ENCODE data around the gene RPL7A.
"Not testable (repeated sequence)": the region's sequence is repeated elsewhere in the genome, so short reads cannot be mapped to it uniquely, and the experiment has no call there.

The RPL7A gene

DNA sequence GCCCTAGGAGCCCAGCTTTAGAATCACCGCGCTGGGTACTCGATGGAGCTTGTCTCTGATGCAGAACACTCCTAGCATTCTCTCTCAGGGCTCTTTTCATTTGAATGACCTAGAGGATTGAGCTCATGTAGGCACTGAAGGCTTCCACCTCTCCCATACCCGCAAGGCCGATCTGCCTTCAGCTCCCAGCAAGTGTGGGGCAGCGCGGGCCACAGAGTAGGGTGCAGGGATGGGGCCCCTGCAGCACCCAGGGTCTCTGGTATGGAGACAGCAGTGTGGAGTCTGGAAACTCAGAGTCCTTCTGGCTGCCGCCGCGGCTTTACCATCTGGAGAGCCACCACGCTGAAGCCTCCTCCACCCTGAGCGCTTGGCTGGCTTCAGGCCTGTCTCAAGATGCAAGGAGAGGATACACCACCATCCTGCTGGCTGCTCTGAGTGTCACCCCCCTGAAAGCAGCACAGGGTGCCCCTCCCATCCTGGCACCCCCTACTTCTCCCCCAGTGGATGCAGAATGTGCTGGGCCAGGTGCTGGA, 41.1 kb downstream of the RPL7A start:
- no peak for DNase-seq (ENCODE audit: low read depth in 2 of 2)

DNA sequence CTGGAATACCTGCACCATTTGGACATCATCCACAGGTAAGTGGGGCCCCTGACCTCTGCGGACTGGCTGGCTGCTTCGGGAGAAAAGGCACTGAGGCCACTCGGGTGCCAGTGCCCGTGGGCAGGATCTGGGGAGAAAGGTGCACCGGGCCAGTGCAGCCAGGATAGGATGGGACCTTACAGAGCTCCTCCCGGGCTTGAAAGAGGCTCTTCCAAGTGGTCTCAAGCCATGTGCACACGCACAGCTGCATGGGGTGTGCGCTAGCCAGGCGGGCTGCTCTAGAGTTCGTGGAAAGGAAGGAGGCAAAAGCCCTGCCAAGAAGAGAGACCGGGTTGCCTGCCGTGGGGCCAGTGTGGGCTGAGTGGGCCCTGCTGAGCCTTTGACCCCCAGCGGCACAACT, 41.5 kb downstream of the RPL7A start:
- no peak for DNase-seq (ENCODE audit: low read depth in 2 of 2)

DNA sequence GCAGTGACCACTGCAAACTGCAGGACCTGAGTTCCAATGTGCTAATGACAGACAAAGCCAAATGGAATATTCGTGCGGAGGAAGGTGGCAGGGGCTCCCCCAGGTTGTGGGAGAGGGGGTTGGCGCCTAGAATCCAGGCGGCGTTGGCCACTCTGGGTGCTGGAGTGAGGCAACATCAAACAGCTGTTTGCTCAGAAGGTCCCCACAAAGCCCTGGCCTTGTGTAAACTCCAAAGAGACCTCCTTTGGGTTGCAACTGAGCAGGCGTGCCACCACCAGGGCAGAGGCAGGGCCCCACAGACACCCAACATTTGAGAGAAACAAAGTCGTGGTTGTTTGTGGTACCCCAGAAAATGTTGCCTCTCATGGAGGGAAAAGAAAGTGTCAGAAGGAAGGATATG, 42.7 kb downstream of the RPL7A start:
- no peak for DNase-seq (ENCODE audit: low read depth in 2 of 2)

DNA sequence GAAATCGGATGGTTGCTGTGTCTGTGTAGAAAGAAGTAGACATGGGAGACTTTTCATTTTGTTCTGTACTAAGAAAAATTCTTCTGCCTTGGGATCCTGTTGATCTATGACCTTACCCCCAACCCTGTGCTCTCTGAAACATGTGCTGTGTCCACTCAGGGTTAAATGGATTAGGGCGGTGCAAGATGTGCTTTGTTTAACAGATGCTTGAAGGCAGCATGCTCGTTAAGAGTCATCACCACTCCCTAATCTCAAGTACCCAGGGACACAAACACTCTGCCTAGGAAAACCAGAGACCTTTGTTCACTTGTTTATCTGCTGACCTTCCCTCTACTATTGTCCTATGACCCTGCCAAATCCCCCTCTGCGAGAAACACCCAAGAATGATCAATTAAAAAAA, 43.4 kb downstream of the RPL7A start:
- DNase-seq (ENCODE audit: low read depth in 2 of 2) = not testable (repeated sequence)

DNA sequence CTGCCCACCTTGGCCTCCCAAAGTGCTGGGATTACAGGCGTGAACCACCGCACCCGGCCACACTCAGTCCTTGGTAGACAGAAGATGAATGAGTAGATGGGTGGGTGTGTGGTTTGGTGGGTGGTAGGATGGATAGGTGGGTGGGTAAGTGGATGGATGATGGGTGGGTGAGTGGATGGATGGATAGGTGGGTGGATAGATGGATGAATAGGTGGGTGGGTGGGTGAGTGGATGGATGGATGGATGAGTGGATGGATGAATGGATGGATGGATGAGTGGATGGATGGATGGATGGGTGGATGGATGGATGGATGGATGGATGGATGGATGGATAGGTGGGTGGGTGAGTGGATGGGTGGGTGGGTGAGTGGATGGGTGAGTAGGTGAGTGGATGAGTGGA, 44.3 kb downstream of the RPL7A start:
- DNase-seq (ENCODE audit: low read depth in 2 of 2) = not testable (repeated sequence)

DNA sequence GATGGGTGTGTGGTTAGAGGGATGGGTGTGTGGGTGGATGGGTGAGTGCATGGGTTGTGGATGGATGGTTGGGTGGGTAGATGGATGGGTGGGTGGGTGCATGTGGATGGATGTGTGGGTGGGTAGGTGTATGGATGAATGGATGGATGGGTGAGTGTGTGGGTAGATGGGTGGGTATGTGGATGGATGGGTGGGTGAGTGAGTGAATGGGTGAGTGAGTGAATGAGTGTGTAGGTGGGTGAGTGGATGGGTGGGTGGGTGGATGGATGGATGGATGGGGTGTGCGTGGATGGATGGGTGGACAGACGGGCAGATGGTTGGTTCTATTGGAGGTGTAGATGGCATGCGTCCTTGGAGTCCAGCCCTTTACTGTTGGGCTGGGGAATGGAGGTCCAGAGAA, 45.4 kb downstream of the RPL7A start:
- DNase-seq (ENCODE audit: low read depth in 2 of 2) = no peak

DNA sequence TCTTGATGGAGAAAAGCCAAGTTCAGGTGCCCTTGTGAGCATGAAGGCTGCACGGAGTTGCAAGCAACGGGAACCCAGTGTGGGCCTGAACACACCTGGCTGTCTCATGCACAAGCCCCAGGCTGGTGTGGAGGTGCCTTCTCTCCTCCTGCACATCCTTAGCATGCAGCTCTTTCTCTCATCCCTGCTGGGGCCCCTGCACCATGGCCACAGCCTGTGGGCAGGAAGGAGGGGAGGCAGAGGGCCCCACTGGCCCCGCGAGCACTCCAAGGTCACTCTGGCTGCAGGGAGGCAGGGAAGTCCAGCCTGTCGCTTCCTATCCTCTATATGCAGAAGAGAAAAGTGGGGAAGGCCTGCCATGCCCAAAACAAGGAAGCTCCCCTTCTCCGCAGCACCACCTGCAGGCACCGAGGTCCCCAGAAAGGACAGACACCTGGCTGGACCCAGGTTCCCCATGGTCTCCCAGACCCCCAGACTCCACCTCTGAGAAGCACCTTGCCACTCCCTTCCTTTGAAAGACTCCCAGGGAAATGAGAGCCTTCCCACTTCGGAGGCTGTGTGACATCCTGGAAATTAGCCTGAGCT, 46.8 kb downstream of the RPL7A start:
- DNase-seq (ENCODE audit: low read depth in 2 of 2) = no peak

DNA sequence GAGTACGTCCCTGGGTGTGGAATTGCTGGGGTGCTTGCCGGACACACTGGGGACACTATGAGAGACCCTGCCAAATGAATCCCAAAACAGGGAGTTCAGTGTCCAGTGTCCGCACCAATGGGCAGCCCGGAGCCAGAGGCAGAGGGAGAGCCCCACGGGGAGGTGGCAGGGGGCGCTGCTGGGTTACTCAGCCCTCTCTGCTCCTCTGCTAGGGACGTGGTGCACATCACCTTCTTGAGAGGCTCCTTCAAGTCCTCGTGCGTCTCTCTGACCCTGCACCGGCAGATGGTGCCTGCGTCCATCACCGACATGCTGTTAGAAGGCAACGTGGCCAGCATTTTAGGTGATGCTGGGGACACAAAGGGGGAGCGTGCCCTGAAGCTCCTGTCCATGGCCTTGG, 48.9 kb downstream of the RPL7A start:
- no peak for DNase-seq (ENCODE audit: low read depth in 2 of 2)

DNA sequence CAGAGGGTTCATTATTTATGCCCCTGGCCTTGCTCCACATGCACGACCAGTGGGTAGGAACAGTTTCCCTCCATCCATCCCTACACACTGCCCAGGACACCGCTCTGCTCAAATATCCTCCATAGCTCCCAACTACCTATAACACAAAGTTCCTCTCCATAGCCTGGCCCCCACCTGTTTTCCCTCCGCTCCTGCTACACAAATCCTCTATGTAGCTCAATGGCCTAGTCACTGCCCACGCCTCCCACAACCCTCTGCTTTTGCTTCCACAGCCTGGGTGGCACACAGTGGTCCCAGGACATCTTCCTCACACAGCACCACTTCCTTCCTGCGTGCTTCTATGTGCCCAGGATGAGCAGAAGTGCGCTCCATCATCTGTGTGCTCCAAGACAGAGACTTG, 49.4 kb downstream of the RPL7A start:
- no peak for DNase-seq (ENCODE audit: low read depth in 2 of 2)

DNA sequence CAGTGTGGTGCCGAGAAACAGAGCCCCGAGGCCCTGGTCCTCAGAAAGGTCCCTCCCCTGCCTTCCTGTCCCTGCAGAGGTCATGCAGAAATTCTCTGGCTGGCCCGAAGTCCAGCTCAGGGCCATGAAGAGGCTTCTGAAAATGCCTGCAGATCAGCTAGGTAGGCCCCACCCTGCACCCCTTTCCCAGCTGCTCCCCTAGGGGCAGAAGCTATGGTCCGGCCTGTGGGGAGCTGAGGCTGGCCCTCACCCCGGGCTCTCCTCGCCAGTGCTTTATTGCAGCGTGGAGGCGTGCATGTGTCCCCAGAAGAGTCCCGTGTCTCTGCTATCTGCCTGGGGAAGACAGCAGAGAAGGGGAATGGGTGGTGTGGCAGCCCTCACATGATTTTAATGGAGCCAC, 49.9 kb downstream of the RPL7A start:
- DNase-seq (ENCODE audit: low read depth in 2 of 2) = no peak

DNA sequence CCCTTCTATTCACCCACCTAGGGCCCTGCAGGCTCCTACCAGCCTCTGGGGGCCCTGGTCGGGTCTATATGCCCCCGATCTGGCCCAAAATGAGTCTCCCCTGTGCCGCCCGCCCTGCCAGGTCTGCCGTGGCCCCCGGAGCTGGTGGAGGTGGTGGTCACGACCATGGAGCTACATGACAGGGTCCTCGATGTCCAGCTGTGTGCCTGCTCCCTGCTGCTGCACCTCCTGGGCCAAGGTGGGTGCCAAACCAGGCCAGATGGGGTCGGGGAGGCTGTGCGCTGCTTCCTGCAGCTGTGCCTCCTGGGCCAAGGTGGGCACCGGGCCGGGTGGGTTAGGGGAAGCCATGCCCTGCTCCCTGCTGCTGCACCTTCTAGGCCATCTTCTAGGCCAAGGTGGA, 52.3 kb downstream of the RPL7A start:
- DNase-seq (ENCODE audit: low read depth in 2 of 2) = no peak

All from activated CD4-positive, alpha-beta T cell treated with anti-CD3 and anti-CD28 coated beads for 24 hours (primary cell).